ENCODE results near the gene BPGM.

The BPGM gene

GRCh38 chr7:134630893-134631292 is 15.8 kb upstream of the BPGM start:
- Histone ChIP-seq H3K27ac (ENCODE audit: low read depth, low read length) (no peak overlapping the region), H3K9ac (ENCODE audit: low read depth in 1 of 2, low read length in 2 of 2) (no peak overlapping the region), H3K4me3 (ENCODE audit: low read depth in 1 of 2, low read length in 2 of 2) (no peak overlapping the region), H3K27me3 (ENCODE audit: control insufficient read depth in 1 of 2, insufficient read depth in 2 of 2, low read length in 2 of 2) (peaks cover 0 to 6% of the 10 kb centered on the region in 2 donors), H3K36me3 (ENCODE audit: control insufficient read depth in 1 of 2, insufficient read depth in 2 of 2, low read length in 2 of 2) (no peaks in the 10 kb centered on the region), H3K4me1 (ENCODE audit: control insufficient read depth in 1 of 2, insufficient read depth in 2 of 2, low read length in 2 of 2) (peaks cover 6 to 8% of the 10 kb centered on the region in 2 donors), H3K9me3 (ENCODE audit: control insufficient read depth in 1 of 2, low read length in 2 of 2) (no peaks in the 10 kb centered on the region)

DNA sequence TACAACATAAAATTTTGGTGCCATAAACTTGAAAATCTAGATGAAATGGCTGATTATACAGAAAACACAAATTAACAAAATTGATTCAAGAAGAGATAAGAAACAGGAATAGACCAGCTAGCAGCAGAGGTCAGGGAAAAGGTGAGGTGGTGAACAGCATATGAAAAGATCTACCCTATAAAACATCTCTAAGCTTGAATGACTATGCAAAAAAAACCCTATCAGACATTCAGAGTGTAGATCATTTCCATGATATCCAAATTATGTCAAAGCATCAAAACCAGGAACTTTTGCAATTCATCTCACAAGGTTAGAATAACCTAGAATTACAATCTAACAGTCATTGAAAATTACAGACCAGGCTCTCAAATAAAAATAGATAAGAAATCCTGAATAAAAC is 14.6 kb upstream of the BPGM start:
- H3K4me3 ChIP-seq (ENCODE audit: low read depth in 1 of 2, low read length in 2 of 2) = no peak overlapping the region
- H3K9me3 ChIP-seq (ENCODE audit: control insufficient read depth in 1 of 2, low read length in 2 of 2) = no peaks in the 10 kb centered on the region
- H3K27me3 ChIP-seq (ENCODE audit: control insufficient read depth in 1 of 2, insufficient read depth in 2 of 2, low read length in 2 of 2) = no peaks in the 10 kb centered on the region
- peaks cover 6 to 13% of the 10 kb centered on the region in 2 donors for H3K4me1 ChIP-seq (ENCODE audit: control insufficient read depth in 1 of 2, insufficient read depth in 2 of 2, low read length in 2 of 2)
- H3K27ac ChIP-seq (ENCODE audit: low read depth, low read length) = no peak overlapping the region
- no peak overlapping the region for H3K9ac ChIP-seq (ENCODE audit: low read depth in 1 of 2, low read length in 2 of 2)
- H3K36me3 ChIP-seq (ENCODE audit: control insufficient read depth in 1 of 2, insufficient read depth in 2 of 2, low read length in 2 of 2) = no peaks in the 10 kb centered on the region

DNA sequence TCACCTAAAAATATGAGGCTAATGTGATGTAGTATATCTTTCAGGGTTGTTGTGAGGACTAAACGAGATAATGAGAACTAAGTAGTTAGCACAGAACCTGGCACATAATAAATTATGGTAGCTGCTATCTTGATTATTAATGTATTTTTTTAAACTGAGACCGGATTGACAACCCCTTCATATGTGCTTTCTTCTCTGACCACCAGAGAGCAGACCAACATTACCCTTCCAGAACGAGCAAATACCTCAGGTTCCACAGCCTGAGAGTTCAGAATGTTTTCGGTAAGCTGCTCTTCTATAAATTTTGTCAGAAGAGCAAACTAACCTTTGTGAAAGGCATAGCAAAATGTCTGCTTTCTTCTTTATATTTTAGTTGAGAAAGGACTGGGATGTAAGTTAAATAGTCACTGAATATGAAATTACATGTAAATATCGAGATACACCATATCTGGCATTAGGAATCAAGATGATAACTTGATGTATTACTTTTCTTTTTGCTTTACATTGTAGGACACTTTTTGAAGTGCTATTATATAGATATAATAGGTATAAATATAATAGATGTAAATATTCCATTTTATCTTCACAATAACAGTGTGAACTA is 13.6 kb upstream of the BPGM start:
- no peaks in the 10 kb centered on the region for H3K36me3 ChIP-seq (ENCODE audit: control insufficient read depth in 1 of 2, insufficient read depth in 2 of 2, low read length in 2 of 2)
- no peak overlapping the region for H3K27ac ChIP-seq (ENCODE audit: low read depth, low read length)
- H3K27me3 ChIP-seq (ENCODE audit: control insufficient read depth in 1 of 2, insufficient read depth in 2 of 2, low read length in 2 of 2) = no peaks in the 10 kb centered on the region
- no peak overlapping the region for H3K4me3 ChIP-seq (ENCODE audit: low read depth in 1 of 2, low read length in 2 of 2)
- peaks cover 6 to 13% of the 10 kb centered on the region in 2 donors for H3K4me1 ChIP-seq (ENCODE audit: control insufficient read depth in 1 of 2, insufficient read depth in 2 of 2, low read length in 2 of 2)
- H3K9ac ChIP-seq (ENCODE audit: low read depth in 1 of 2, low read length in 2 of 2) = no peak overlapping the region
- H3K9me3 ChIP-seq (ENCODE audit: control insufficient read depth in 1 of 2, low read length in 2 of 2) = no peaks in the 10 kb centered on the region

GRCh38 chr7:134636008-134636449 is 10.6 kb upstream of the BPGM start:
- Histone ChIP-seq H3K36me3 (ENCODE audit: control insufficient read depth in 1 of 2, insufficient read depth in 2 of 2, low read length in 2 of 2) (no peaks in the 10 kb centered on the region), H3K27ac (ENCODE audit: low read depth, low read length) (no peak overlapping the region), H3K9ac (ENCODE audit: low read depth in 1 of 2, low read length in 2 of 2) (no peak overlapping the region), H3K4me1 (ENCODE audit: control insufficient read depth in 1 of 2, insufficient read depth in 2 of 2, low read length in 2 of 2) (peaks cover 6 to 13% of the 10 kb centered on the region in 2 donors), H3K27me3 (ENCODE audit: control insufficient read depth in 1 of 2, insufficient read depth in 2 of 2, low read length in 2 of 2) (no peaks in the 10 kb centered on the region), H3K9me3 (ENCODE audit: control insufficient read depth in 1 of 2, low read length in 2 of 2) (no peaks in the 10 kb centered on the region), H3K4me3 (ENCODE audit: low read depth in 1 of 2, low read length in 2 of 2) (no peak overlapping the region)

- Histone ChIP-seq H3K36me3 (ENCODE audit: control insufficient read depth in 1 of 2, insufficient read depth in 2 of 2, low read length in 2 of 2) (no peaks in the 10 kb centered on the region), H3K4me3 (ENCODE audit: low read depth in 1 of 2, low read length in 2 of 2) (no peak overlapping the region), H3K9ac (ENCODE audit: low read depth in 1 of 2, low read length in 2 of 2) (no peak overlapping the region), H3K27ac (ENCODE audit: low read depth, low read length) (no peak overlapping the region), H3K4me1 (ENCODE audit: control insufficient read depth in 1 of 2, insufficient read depth in 2 of 2, low read length in 2 of 2) (peaks cover 6 to 13% of the 10 kb centered on the region in 2 donors), H3K27me3 (ENCODE audit: control insufficient read depth in 1 of 2, insufficient read depth in 2 of 2, low read length in 2 of 2) (no peaks in the 10 kb centered on the region), H3K9me3 (ENCODE audit: control insufficient read depth in 1 of 2, low read length in 2 of 2) (no peaks in the 10 kb centered on the region)
Observed at GRCh38 chr7:134637441-134637840, 9.2 kb upstream of the BPGM start.

DNA sequence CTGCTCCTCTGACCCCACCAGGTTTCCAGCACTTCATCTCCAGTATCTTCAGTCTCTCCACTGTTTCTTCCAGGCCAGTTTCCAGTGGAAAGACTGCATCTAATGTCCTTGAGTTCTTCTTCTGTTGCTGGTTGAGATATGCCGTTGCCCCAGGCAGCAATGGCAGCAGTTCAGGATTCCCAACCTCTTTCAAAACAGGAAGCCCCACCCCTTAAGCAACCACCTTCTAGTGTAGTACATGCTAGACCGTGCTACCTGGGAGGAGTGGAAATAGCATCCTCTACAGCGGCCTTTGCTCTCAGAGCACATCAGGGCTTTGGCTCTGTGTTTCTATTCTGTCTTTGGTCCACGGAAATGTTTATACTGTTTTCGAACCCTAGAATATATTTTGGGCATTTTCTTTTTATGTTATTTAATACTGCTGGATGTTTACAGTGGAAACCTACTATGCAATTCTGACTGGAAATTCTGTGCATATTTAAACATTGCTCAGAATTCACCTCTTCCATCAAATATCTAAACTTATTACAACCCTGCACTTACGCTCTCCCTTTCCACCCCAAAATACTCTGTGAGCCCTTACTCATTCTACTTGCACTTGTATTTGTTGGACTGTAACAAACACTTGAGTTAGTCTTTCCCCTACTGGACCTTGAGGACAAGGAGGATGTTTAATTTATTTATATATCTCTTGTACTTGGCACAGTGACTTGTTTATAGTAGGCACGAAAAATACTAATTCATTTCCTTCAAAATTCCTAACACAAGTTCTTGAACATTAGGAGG is 8.5 kb upstream of the BPGM start:
- no peak overlapping the region for H3K27ac ChIP-seq (ENCODE audit: low read depth, low read length)
- H3K36me3 ChIP-seq (ENCODE audit: control insufficient read depth in 1 of 2, insufficient read depth in 2 of 2, low read length in 2 of 2) = no peaks in the 10 kb centered on the region
- H3K9ac ChIP-seq (ENCODE audit: low read depth in 1 of 2, low read length in 2 of 2) = no peak overlapping the region
- H3K9me3 ChIP-seq (ENCODE audit: control insufficient read depth in 1 of 2, low read length in 2 of 2) = no peaks in the 10 kb centered on the region
- no peaks in the 10 kb centered on the region for H3K27me3 ChIP-seq (ENCODE audit: control insufficient read depth in 1 of 2, insufficient read depth in 2 of 2, low read length in 2 of 2)
- no peak overlapping the region for H3K4me3 ChIP-seq (ENCODE audit: low read depth in 1 of 2, low read length in 2 of 2)
- H3K4me1 ChIP-seq (ENCODE audit: control insufficient read depth in 1 of 2, insufficient read depth in 2 of 2, low read length in 2 of 2) = peaks cover 6 to 13% of the 10 kb centered on the region in 2 donors

DNA sequence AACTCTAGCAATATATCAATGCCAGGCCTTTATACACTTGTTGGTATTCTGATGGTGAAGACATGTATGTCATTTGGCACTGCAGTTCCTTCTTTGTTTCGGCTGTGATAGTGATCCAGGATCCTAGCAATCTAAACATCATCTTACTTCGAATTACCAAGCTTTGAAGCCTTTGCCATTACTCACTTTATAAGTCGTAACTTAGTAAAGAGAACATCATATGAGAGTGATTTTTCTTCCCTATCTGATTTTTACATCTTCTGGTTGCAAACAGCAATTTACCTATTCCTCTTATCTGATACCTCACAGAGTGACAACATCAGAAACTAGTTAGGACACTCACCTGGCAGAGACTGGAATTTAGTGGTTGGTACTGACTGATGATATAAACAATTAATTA is 7.6 kb upstream of the BPGM start:
- H3K9me3 ChIP-seq (ENCODE audit: control insufficient read depth in 1 of 2, low read length in 2 of 2) = no peaks in the 10 kb centered on the region
- no peaks in the 10 kb centered on the region for H3K27me3 ChIP-seq (ENCODE audit: control insufficient read depth in 1 of 2, insufficient read depth in 2 of 2, low read length in 2 of 2)
- H3K9ac ChIP-seq (ENCODE audit: low read depth in 1 of 2, low read length in 2 of 2) = no peak overlapping the region
- H3K27ac ChIP-seq (ENCODE audit: low read depth, low read length) = no peak overlapping the region
- H3K4me1 ChIP-seq (ENCODE audit: control insufficient read depth in 1 of 2, insufficient read depth in 2 of 2, low read length in 2 of 2) = peaks cover 6 to 13% of the 10 kb centered on the region in 2 donors
- no peak overlapping the region for H3K4me3 ChIP-seq (ENCODE audit: low read depth in 1 of 2, low read length in 2 of 2)
- no peaks in the 10 kb centered on the region for H3K36me3 ChIP-seq (ENCODE audit: control insufficient read depth in 1 of 2, insufficient read depth in 2 of 2, low read length in 2 of 2)

GRCh38 chr7:134639683-134640279 is 6.9 kb upstream of the BPGM start:
- Histone ChIP-seq H3K9ac (ENCODE audit: low read depth in 1 of 2, low read length in 2 of 2) (no peak overlapping the region), H3K27me3 (ENCODE audit: control insufficient read depth in 1 of 2, insufficient read depth in 2 of 2, low read length in 2 of 2) (no peaks in the 10 kb centered on the region), H3K27ac (ENCODE audit: low read depth, low read length) (no peak overlapping the region), H3K4me1 (ENCODE audit: control insufficient read depth in 1 of 2, insufficient read depth in 2 of 2, low read length in 2 of 2) (peaks cover 6 to 13% of the 10 kb centered on the region in 2 donors), H3K36me3 (ENCODE audit: control insufficient read depth in 1 of 2, insufficient read depth in 2 of 2, low read length in 2 of 2) (no peaks in the 10 kb centered on the region), H3K9me3 (ENCODE audit: control insufficient read depth in 1 of 2, low read length in 2 of 2) (no peaks in the 10 kb centered on the region), H3K4me3 (ENCODE audit: low read depth in 1 of 2, low read length in 2 of 2) (no peak overlapping the region)

DNA sequence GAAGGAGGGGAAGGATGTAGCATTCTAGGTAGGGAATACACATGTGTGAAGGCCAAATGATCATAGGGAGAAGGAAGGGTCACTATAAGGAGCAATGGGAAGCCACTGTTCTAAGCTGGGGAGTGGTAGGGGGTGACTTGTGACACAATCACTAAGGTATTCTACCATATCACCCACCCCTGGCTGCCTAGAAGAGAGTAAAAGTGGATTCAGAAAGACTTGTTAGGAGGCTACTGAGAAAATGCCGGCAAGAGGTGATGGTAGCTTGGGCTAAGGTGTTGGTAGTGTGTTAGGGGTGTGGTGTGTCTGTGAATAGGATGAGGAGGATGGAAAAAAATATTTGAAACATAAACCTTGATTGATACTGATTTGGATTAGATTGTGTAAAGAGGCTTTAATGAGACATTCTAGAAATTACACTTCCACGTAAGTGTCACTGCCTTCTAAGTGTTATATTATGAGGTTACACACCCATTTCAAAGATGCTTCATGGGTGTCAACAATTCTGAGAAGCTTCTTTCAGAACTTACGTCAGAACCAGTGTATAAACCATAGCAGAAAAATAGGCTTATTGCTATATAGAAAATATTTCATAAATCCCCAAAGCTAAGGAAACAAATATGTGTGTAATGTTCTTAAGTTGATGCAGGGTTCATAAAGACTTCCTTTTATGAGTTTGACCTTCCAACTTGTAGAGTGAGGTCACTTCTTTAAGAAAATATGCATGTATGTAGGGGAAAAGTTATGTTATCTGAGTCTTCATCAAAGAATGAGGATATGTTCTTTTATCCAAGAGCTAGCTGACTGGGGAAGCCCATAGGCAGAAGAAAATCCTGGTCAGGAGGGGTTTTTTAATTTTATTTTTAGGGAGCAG is 5.6 kb upstream of the BPGM start:
- Histone ChIP-seq H3K9me3 (ENCODE audit: control insufficient read depth in 1 of 2, low read length in 2 of 2) (no peaks in the 10 kb centered on the region), H3K27ac (ENCODE audit: low read depth, low read length) (no peak overlapping the region), H3K9ac (ENCODE audit: low read depth in 1 of 2, low read length in 2 of 2) (no peak overlapping the region), H3K27me3 (ENCODE audit: control insufficient read depth in 1 of 2, insufficient read depth in 2 of 2, low read length in 2 of 2) (no peaks in the 10 kb centered on the region), H3K4me1 (ENCODE audit: control insufficient read depth in 1 of 2, insufficient read depth in 2 of 2, low read length in 2 of 2) (peaks cover 6 to 13% of the 10 kb centered on the region in 2 donors), H3K4me3 (ENCODE audit: low read depth in 1 of 2, low read length in 2 of 2) (no peak overlapping the region), H3K36me3 (ENCODE audit: control insufficient read depth in 1 of 2, insufficient read depth in 2 of 2, low read length in 2 of 2) (no peaks in the 10 kb centered on the region)
